Activated gamma-delta T cell (primary cell): ENCODE results near the gene ADNP2.

Source experiments
- DNase-seq: peaks from one replicate; lab custom pipeline; 2025; lab: John Stamatoyannopoulos, UW

Gene ADNP2

DNA sequence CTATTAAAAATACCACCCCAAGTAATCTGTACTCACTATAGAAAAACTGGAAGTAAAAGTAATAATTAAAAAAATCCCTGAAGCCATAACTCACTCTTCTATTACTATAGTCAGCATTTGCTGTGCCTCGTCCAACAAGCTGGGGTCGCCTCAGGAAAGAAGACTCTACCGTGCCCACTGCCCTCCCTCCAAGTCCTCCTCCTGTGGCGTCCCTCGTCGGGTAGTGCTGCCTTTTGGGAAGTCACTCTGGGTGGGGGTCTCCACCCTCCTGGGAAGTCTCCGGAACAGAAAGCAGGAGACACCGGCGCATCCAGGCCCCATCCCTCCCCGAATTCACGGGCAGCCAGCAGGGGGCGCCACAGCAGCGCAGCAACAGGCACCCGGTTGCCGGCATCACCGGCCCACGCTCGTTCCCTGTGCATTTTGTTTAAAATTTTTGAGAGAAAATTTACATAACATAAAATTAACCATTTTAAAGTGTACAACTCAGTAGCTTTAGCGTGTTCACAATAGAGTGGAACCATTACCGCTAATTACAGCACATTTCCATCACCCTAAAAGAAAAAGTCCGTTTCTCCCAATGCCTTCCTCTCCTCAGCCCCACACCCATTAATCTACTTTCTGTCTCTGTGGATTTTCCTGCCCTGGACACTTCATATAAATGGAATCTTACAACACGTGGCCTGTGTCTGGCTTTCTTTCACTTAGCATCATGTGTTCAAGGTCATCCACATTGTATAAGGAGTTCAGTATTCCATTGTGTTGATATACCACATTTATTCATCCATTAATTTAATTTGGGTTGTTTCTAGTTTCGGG lies 62.2 kb downstream of the ADNP2 start:
- DNase-seq, result no peak

DNA sequence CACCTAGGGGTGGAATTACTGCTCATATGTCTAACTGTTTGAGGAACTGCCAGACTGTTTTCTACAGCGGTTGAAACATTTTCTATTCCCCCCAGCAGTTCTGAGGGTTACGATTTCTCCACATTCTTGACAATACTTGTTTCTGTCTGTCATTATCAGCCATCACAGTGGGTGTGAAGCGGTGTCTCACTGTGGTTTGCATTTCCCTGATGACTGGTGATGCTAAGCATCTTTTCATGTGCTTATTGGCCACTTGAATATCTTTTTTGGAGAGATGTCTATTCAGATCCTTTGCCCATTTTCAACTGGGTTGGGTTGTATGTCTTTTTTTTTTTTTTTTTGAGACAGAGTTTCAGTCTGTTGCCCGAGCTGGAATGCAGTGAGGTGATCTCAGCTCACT lies 63.0 kb downstream of the ADNP2 start:
- no peak for DNase-seq

GRCh38 chr18:80173060-80173459 lies 64.0 kb downstream of the ADNP2 start:
- no peak for DNase-seq

DNA sequence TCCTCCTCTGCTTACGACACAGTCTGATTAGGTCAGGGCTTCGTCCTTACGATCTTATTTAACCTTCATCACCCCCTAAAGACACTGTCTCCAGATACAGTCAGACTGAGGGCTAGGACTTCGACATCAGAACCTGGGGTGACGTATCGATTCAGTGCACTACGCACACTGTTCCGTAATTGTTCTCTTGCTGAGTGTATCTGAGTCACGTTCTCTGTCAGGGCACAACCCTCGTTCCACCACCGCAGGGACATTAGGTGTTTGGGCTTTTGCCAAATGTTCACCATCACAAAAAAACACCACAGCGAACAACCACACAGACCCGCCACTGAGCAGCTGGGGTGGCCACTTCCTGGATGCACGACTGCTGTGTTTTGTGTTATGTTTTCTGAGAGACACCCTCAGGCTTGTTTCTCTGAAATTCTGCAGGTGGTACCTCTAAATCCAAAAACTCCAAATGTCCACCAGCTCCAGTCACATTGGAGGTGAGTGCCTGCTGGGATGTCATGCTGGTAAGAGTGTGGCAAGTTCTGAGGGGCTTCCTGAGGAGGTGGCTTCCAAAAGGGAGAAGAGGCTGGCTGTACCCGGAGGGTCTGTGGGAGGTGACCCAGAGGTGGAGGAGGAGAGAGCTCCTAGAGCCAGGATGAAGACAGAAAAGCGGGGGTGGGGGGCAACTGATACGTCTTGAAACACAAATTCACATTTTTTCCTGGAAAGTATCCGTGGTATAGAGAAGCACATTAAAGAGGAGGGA lies 66.6 kb downstream of the ADNP2 start:
- no peak for DNase-seq

DNA sequence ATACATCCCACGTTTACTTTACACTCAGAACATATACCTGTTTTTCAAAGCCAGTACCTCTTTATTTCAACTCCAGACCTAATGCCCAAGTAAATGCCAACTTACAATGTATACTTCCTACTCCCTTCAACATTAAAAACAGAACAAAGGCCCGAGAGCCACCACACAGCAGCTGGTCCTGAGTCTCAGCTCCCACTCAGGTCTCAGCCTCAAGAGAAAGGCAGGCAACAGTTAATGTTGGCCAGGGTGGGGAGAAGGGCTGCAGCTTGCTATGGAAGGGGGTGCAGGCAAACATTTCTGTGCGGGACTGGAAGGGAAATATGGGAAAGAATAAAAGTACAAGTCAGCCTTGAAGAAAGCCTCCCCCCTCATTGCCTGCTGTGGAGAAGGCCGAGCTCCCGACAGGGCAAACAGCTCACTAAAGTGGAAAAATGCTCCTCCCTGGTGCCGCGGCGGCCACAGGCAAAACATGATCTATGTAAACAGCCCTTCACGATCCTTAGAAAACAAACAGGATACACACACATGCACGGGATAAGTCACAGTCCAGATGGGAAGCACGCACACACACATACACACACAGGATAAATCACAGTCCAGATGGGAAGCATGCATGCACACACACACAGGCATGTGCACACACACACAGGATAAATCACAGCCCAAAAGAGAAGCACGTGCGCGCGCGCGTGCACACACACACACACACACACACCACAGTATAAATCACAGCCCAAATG lies 67.4 kb downstream of the ADNP2 start:
- DNase-seq, result no peak

DNA sequence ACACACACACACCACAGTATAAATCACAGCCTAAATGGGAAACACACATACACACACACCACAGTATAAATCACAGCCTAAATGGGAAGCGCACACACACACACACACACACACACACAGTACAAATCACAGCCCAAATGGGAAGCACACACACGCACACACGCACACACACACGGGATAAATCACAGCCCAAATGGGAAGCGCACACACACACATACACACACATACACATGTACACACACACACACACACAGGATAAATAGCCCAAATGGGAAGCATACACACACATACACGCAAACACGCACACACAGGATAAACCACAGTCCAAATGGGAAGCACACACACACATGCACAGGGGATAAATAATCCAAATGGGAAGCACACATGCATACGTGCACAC lies 68.1 kb downstream of the ADNP2 start:
- DNase-seq, result no peak

DNA sequence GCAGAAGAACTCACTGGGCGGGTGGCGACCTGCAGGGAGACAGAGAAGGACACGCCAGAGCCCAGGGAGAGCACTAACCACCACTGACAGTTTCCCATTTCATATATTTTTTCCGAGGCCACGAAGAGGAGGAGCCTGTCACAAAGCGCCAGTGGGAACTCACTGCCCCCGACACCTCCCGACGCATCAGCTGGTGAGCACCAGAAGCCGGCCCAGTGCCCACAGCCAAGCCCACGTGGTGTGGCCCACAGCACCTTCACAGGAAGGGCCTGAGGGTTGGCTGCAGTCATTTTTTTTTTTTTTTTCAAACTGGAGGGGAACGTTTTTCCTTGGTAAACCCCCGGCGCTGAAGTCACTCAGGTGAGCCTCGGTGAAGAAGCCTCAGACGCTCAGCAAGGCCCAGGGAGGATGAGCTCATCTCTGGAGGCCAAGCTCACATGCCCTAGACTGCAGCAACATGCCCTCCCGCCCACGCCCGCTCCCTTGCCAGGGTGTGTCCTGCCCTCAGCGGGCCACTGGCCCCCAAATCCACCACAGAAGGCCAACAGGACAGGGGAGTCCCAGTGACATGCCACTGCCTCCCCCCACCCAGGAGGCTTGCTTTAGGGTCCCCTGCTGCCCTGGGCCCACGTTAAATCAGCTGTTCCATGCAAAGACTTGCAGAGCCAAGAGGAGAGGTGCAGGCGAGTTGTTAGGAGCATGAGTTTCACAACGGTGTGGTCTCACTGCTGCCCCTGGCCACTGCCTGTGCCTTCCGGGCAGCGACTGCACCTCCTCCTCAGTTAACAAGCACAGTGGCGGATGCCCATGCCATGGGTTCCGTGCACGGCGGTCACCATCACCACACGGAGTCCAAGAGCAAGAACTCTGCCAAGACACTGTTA lies 70.1 kb downstream of the ADNP2 start:
- DNase-seq, result no peak

DNA sequence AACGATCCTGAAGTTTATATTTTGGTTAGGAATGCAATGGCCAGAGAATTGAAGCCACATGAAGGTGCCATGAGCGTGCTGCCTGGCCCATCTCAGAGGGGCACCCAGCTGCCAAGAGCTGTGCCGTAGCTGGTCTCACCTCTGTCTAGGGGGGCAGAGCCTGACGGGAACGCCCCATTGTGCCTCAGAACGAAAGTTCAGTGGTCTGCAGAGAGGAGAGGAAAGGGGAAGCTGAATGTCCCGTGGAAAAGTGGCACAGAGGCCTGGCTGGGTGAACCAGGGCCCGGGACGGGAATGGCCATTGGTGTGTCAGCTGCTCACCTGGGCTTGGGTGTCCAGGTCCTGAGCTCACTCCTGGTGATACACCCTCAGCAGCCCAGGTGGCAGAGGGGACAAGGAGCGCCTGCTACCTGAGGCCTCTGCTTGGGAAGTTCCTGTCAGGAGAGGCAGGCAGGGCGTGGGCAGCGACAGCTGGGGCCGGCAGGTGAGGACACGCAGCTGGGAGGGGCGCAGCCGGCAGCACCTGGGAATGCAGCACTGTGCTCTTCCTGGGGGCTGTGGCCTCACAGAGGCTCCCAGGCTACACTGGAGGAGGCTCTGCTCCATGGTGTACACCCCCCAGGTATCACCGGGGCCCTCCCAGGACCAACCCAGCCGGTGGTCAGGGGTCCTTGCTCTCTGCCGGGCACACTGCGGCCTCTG lies 70.9 kb downstream of the ADNP2 start:
- DNase-seq, result no peak

- no peak for DNase-seq
Measured at GRCh38 chr18:80180778-80181564, 71.9 kb downstream of the ADNP2 start.

DNA sequence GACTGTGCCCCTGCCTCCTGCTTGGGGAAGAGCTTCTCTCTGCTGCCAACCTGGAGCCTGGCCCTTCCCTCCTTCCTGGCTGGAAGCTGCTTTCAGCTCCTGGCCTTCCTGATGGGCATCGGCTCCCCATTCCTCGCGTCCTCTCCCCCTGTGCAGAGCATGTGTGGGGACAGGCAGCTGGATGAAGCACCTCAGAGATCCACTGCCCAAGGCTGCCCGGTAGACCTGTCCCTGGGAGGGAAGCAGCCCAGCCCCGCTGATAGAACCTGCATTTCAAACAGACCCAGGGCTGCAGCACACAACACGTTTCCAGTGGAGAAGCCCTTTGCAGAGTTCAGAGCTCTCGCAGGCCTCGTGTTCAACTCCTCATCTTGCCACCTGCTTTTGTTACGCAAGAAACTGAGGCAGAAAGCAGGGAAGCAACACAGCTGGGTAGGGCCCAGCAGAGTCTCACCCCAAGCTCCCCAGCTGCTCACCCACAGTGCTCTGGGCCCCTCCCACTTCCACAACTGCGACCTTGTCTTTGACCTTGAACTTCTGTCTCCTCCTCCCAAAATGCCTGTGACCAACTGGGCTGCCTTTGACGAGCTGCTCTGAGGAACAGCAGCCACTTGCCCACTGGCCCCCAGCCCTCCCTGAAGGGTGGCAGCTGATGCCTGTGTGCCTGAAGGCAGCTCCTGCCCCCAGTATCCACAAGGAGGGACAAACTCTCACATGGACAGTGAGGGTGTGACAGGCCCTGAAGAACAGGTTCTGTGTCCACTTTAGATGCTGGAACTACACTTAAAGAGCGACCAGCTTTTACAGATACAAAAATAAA lies 72.8 kb downstream of the ADNP2 start:
- DNase-seq, result no peak

DNA sequence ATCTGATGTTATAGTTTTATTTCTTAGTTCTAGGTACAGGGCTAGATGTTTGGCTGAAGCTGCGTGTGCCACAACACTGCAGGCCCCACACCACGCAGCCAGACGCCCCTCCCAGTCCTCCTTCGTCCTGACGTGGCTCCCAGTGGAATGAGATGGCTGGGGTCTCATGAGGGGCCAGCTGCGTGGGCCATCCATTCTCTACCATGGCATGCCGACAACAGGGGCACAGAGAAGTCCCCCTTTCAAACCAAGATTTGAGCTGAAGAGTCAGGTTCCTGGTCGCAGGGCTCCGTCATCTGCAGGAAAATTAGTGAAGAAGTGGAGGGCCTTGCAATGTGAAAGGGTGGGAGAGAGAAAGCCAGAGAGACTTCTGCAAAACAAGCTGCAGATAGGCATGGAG lies 73.8 kb downstream of the ADNP2 start:
- DNase-seq, result no peak

GRCh38 chr18:80183273-80184050 lies 74.4 kb downstream of the ADNP2 start:
- DNase-seq, result no peak

DNA sequence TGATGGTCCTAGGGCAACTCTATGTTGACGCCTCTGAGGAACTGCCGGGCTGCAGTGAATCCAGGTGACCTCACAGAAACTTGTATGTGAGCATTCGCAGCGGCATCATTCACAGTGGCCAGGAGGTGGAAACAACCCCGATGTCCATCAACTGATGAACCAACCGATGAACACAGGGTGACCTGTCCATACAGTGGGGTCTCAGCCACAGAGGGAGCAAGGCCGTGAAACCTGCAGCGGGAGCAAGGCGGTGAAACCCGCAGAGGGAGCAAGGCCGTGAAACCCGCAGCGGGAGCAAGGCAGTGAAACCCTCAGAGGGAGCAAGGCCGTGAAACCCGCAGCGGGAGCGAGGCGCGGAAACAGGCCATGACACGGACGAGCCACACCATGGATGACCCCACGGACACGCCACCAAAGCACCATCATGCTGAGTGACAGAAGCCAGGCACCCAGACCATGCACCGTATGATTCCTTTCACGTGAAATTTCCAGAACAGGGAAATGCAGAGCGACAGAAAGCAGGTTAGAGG lies 75.2 kb downstream of the ADNP2 start:
- DNase-seq, result no peak

DNA sequence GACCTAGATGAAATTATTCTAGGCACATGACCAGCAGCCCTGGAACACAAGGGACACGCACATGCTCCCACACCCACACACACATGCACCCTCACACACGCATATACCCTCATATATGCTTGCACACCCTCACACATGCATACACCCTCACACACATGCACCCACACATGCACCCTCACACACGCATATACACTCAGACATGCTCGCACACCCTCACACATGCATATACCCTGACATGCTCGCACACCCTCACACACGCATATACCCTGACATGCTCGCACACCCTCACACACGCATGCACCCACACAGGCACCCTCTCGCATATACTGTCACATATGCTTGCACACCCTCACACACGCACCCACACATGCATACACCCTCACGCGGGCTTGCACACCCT lies 76.5 kb downstream of the ADNP2 start:
- no peak for DNase-seq

- no peak for DNase-seq
Measured at GRCh38 chr18:80187956-80188642, 79.0 kb downstream of the ADNP2 start.

DNA sequence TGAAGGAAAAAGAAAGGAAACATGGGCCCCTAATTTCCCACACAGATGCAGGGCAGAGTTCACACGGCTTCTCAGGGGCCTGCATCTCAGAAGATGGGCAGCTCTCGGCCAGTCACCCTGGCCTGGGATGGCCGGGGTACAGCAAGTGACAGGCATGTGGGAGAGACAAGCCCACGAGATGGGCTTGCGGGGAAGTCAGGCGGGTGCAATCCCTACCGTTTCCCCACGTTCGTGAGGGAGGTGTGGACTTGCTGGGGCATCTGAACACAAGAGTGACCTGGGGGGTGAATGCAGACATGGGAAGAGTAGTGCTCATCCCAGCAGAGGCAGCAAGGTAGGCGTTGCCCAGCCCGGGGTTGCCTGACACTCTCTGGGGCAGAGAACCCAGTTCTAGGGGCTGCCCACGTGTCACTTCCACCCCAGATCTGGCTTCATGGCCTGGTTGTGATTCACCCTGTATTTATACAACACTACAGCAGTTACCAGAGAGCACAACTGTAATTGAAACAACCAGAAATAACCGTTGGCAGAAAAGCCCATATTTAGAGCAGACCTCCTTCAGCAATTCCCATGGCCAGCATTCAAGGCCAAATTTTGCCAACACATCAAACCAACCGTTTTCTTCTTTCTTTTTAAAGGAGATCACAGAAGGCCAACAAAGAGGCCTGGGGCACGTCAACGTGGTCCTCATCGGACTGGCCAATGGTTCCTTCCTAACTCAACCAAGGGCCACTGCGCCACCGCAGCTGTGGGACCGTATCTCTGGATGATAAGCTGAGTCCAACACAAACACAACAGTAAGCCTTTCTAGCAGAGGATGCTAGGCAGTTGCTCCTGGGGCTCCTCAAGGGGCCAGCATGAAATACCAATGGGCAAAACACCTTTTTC lies 79.8 kb downstream of the ADNP2 start:
- DNase-seq, result no peak

GRCh38 chr18:80189531-80189865 lies 80.4 kb downstream of the ADNP2 start:
- DNase-seq, result no peak
